Tibial artery (tissue), 4 donors: Measurements from ENCODE around the gene RGS7.

Experiments
- DNase-seq, 2 donors: peaks; one replicate each; pipeline ENCODE4 v3.0.0-alpha.2; 2019
- H3K27ac ChIP-seq, 2 donors: fragments of 200-600 bp; sonication (generic) in 1 of 2; 1 replicate in 1 of 2; 2 replicates in 1 of 2; pipeline ENCODE4 v1.5.1; 2018 to 2019; ENCODE audit warnings: mild to moderate bottlenecking in 1 of 2
- H3K27me3 ChIP-seq, 2 donors: fragments of 200-600 bp; sonication (generic) in 1 of 2; one replicate each; pipeline versions ENCODE4 v1.5.1 to v1.6.0; 2016 to 2019
- H3K36me3 ChIP-seq, 3 donors: fragments of 200-600 bp; sonication (generic) in 2 of 3; one replicate each; pipeline ENCODE4 v1.5.1; 2016 to 2019; ENCODE audit warnings: mild to moderate bottlenecking in 2 of 3
- H3K4me1 ChIP-seq, 4 donors: fragments of 200-600 bp; sonication (generic) in 2 of 4; 1 replicate in 3 of 4; 2 replicates in 1 of 4; pipeline ENCODE4 v1.5.1; 2016 to 2019
- H3K4me3 ChIP-seq, 2 donors: fragments of 200-600 bp; sonication (generic) in 1 of 2; 1 replicate in 1 of 2; 2 replicates in 1 of 2; pipeline ENCODE4 v1.5.1; 2018 to 2019; ENCODE audit warnings: mild to moderate bottlenecking in 2 of 2
- H3K9me3 ChIP-seq, 3 donors: fragments of 200-600 bp; sonication (generic) in 1 of 3; one replicate each; pipeline ENCODE4 v1.5.1; 2016 to 2019
- intact Hi-C: fragments of 100-400 bp; cut with DNase I; formaldehyde crosslinking; loops from one replicate; pipeline ENCODE4 v1.15.0; 2023; ENCODE audit warnings: low total_unique reads
- TF ChIP-seq, protein P1 (sequence below), 2 experiments: fragments of 200-600 bp in 1 of 2; fragments of 450-650 bp in 1 of 2; IDR thresholded peaks; one replicate each; pipeline ENCODE4 v1.5.1; 2017 to 2019; ENCODE audit warnings: antibody characterized with exemption in 2 of 2, mild to moderate bottlenecking in 1 of 2, moderate library complexity in 1 of 2

RGS7 gene

DNA sequence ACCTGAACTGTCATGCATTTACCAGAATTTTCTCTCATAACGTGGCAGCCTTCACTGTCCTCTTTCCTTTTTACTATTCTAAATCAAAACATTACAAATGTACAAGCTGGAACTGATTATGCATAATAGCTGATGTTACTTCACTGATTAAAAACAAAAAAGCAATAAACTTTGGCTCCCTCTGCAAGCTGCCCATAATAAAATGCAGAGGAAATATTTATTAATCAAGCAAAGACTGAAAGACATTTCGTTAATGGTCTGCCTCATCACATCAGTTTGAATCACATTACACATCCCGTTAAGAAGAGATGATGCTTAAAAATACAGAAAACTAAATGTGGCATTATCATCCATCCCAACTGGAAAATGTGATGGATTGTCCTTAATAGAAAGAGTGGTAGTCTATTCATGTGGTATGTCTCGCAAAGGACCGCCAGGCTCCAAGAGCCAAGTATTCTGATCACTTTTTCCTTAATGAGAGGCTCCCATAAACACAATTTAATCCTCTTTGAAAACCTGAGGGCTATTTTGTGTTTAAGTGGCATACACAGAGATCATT, 225.3 kb downstream of the RGS7 start:
- Histone ChIP-seq H3K27ac (no peak overlapping the region), H3K9me3 (no peaks in the 10 kb centered on the region), H3K27me3 (no peaks in the 10 kb centered on the region), H3K4me1 (no peaks in the 10 kb centered on the region), H3K4me3 (no peak overlapping the region), H3K36me3 (no peaks in the 10 kb centered on the region)
- intact Hi-C loops, result no loop called here
- TF ChIP-seq, protein P1, sequence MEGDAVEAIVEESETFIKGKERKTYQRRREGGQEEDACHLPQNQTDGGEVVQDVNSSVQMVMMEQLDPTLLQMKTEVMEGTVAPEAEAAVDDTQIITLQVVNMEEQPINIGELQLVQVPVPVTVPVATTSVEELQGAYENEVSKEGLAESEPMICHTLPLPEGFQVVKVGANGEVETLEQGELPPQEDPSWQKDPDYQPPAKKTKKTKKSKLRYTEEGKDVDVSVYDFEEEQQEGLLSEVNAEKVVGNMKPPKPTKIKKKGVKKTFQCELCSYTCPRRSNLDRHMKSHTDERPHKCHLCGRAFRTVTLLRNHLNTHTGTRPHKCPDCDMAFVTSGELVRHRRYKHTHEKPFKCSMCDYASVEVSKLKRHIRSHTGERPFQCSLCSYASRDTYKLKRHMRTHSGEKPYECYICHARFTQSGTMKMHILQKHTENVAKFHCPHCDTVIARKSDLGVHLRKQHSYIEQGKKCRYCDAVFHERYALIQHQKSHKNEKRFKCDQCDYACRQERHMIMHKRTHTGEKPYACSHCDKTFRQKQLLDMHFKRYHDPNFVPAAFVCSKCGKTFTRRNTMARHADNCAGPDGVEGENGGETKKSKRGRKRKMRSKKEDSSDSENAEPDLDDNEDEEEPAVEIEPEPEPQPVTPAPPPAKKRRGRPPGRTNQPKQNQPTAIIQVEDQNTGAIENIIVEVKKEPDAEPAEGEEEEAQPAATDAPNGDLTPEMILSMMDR (IDR thresholded peaks at IDR 0.05), result no peak
- DNase-seq, result no peak

DNA sequence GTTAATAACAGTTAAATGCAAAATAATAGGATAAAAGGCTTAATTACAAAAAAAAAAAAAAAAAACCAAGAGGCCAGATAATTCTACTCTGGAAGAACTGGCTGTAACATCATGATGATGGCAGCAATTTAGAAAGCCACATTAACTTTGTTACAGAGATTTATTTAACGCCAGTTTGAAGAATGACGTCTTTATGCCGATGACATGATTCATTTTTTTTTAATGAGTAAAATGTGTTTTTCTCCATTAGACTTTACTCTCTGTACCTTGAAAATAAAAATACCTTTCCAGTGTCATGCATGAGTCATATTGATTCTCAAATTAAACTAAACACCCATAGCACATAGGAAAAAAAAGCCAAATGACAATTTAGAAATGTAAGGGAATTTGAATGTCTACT, 226.1 kb downstream of the RGS7 start:
- intact Hi-C loops, result no loop called here
- TF ChIP-seq, protein P1 (IDR thresholded peaks at IDR 0.05), result no peak
- no peak overlapping the region for H3K27ac ChIP-seq
- H3K27me3 ChIP-seq, result no peaks in the 10 kb centered on the region
- no peak overlapping the region for H3K4me3 ChIP-seq
- H3K36me3 ChIP-seq, result no peaks in the 10 kb centered on the region
- DNase-seq, result no peak
- no peaks in the 10 kb centered on the region for H3K4me1 ChIP-seq
- H3K9me3 ChIP-seq, result no peaks in the 10 kb centered on the region

DNA sequence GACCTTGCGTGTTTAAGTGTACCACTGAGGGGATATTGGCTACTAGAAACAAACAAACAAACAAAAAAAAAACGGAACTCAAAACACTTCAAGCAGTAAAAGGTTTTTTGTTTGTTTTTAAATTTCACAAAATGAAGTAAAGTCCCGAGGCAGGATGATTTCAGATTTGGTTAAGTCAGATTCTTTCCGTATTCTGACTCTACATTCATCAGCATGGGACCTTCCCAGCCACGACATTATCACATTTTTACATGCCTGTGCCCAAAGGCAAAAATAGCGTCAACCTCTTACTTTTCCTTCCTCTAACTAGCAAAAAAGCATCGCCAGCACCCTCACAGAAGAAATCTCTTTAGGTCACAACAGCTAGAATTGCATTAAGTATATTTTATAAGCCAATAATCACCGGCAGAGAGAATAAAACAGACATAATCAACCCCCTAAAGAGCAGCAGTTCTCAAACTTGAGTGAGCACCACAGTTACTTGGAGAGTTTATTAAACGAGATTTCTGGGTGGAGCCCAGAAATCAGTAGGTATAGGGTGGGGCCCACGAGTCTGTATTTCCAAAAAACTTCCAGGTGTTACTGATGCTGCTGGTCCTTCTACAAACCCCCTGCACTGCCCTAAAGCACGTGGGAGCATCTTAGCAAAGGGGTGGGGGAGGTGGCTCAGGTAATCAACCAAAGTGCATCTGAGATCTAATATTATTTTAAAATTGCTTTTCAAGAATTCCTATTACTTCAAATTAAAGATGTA, 227.6 kb downstream of the RGS7 start:
- Histone ChIP-seq H3K4me1 (no peaks in the 10 kb centered on the region), H3K27ac (no peak overlapping the region), H3K4me3 (no peak overlapping the region), H3K27me3 (no peaks in the 10 kb centered on the region), H3K36me3 (no peaks in the 10 kb centered on the region), H3K9me3 (no peaks in the 10 kb centered on the region)
- TF ChIP-seq, protein P1 (IDR thresholded peaks at IDR 0.05), result no peak
- intact Hi-C loops, result no loop called here
- DNase-seq, result no peak

DNA sequence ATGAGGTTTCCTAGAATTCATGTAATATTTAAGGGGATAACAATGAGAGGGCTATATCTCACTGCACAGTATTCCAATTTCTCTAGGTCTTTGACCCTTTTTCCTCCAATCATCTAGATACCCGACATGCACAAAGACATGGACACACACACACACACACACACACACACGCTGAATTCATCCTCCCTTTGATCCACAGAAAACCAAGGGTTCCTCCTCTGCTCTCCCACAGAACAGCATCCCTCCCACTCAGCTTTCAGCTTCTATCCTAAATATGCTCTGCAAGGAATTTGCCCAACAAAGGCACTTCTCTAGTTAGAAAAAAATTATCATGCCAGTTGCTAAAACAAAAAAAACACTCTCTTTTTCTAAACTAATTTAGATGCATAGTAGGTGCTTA, 231.7 kb downstream of the RGS7 start:
- Histone ChIP-seq H3K4me3 (no peak overlapping the region), H3K27ac (no peak overlapping the region), H3K36me3 (no peaks in the 10 kb centered on the region), H3K27me3 (no peaks in the 10 kb centered on the region), H3K4me1 (no peaks in the 10 kb centered on the region), H3K9me3 (no peaks in the 10 kb centered on the region)
- intact Hi-C loops, result no loop called here
- TF ChIP-seq, protein P1 (IDR thresholded peaks at IDR 0.05), result no peak
- DNase-seq, result no peak

DNA sequence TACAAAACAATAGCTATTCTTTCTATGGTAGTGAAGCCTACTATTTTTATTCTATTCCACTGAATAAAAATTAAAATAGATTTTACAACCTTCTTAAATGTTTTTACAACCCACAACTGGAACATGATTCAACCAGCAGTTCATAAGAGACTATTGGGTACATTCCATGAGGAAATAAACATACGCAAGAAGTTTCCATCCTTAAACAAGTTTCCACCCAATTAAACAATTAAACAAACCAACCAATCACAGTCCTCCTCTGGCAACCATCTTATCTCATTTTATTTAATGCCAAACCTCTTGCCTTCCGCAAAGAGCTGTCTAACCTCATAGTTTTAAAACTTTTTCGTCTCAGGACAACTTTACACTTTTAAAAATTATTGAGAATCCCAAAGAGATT, 239.0 kb downstream of the RGS7 start:
- no peaks in the 10 kb centered on the region for H3K9me3 ChIP-seq
- TF ChIP-seq, protein P1 (IDR thresholded peaks at IDR 0.05), result no peak
- intact Hi-C loops, result no loop called here
- no peak for DNase-seq
- H3K4me1 ChIP-seq, result no peaks in the 10 kb centered on the region
- H3K4me3 ChIP-seq, result no peak overlapping the region
- H3K36me3 ChIP-seq, result no peaks in the 10 kb centered on the region
- H3K27ac ChIP-seq, result no peak overlapping the region
- no peaks in the 10 kb centered on the region for H3K27me3 ChIP-seq
